Posterior vena cava (tissue), 2 donors: ENCODE measurements around the gene CALML3. TPM values are rescaled to one million over a fixed set of nuclear protein-coding genes. Genes with fewer than 3 reads are reported as not detected.
A peak's percentile ranks its signal among the peaks of the same experiment; 100 is the strongest.

Experiments used
- DNase-seq: peaks from one replicate; pipeline ENCODE4 v3.0.0-alpha.2; 2020; ENCODE audit warnings: low spot score
- intact Hi-C, 2 donors: fragments of 100-400 bp; cut with DNase I; formaldehyde crosslinking; loops; one replicate each; pipeline versions ENCODE4 v1.14.1 to v1.14.2; 2022 to 2023
- total RNA-seq, 2 donors: library from RNA; stranded (reverse); fragmentation: NEBNext Ultra II Directional; extraction: Animal tissue kit (Norgen Biotek cat#: 25700); gene quantifications; one replicate each; pipeline ENCODE4 v1.2.1, GENCODE V29; 2021
- donor health status: DM: yes; HTN: yes; CAD: no.
- donor health status: DM: yes; HTN: yes; CAD: no.

Gene CALML3
- total RNA-seq, 2 donors from 2014 or later, result not detected

DNA sequence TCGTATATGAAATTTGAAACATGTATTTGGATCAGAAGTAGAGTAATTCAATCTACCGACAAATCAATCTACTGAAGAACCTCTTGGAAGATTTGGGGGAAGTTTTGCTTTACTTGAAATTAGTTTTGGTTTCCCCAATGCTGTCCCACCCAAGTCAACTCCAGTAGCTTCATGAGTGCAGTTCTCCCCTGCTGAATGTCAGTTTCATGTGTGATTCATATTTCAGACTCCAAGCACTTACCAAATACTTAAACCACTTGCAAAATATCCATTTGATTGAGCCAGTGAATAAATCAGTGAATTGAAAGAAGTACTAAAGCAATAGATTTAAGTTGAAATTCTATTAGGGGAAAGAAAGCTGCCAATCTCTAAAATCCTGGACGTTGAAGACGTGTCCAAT is 34.7 kb upstream of the CALML3 start:
- intact Hi-C loops, result no loop called here
- no peak for DNase-seq

- intact Hi-C loops, result no loop called here
- DNase-seq, result peak; percentile 38
Measured at GRCh38 chr10:5490698-5491464, 33.9 kb upstream of the CALML3 start.

- intact Hi-C loops, result no loop called here
Measured at GRCh38 chr10:5491477-5491876, 33.3 kb upstream of the CALML3 start.

DNA sequence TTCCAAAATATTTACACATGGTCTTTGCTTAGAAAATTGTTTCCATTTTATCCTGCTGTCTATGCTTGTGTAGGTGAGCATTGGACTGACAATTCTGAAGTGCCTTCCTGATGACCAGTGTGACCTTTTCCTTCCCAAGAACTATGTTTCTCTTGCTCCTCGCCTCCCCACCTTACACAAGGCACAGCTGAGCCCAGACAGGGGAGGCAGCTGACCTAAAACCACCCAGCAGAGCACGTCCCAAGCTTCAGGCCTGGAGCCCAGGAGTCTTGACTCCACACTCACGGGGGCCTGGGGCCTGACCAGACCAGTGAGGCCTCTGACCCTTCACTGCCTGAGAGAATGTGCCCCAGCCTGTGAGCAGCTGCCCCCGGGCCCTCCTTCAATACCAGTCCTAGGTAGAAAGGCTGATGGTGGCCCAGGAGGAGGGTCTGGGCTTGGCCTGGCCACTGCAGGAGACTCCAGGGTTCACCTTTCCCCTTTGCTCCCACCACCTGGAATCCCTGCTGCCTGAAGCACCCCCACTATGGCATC is 32.4 kb upstream of the CALML3 start:
- DNase-seq, result peak; percentile 49
- intact Hi-C loops, result no loop called here

More at GRCh38 chr10:5491477-5491876, 33.3 kb upstream of the CALML3 start:
- DNase-seq, result peak; percentile 63

DNA sequence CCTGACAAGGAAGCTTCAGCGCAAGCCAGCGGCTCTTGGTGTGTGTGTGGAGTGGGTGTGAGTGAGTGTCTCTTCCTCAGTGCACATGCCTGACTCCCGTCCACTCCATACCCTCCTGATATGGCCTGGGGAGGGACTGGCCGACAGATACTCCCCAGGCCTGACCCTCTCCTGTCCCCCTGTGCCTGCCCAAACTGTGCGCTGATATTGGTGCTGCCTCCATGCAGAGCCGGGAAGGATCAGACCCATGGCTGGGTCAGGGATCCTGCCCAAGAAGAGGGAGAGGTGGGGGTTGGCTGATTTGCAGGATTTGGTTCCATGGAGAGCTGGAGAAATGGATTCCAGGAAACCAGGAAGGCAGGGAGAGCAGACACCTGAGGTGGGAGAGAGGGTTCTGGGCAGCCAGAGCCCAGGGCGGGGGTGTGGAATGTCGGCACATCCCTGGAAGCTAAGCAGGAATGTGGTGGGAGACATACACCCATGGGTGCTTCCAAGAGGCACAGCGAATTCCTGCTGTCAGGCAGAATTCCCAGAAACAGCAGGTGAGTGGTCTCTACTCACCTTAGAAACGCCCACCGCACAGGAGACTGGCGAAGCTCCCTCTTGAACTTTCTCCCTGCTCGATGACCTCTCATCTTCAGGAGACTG is 31.7 kb upstream of the CALML3 start:
- intact Hi-C loops, result no loop called here
- peak; percentile 51 for DNase-seq

GRCh38 chr10:5493691-5494090 is 31.1 kb upstream of the CALML3 start:
- peak; percentile 14 for DNase-seq
- intact Hi-C loops, result no loop called here

DNA sequence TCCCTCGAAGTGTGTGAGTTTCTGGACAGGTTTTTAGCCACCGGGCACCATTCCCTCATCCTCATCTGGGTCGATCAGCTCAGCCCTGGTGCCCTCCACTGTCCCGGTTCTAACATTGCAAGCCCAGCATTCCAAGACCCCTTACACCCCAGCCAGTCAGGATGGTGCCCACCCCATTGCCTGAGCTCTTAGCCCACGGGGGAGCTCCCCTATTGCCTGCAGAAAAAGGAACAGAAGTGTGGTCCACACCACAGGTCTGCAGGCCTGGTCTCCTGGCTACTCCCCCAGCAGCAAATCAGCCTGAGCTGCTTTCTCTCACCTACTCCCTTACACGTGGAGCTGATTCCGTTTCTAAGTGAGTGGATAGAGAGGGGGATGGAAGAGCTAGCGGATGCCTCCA is 30.1 kb upstream of the CALML3 start:
- peak; percentile 22 for DNase-seq

GRCh38 chr10:5496261-5497250 is 28.2 kb upstream of the CALML3 start:
- intact Hi-C loops, result no loop called here
- DNase-seq, result peak; percentile 69

More for the DNA sequence above, 30.1 kb upstream of the CALML3 start:
- intact Hi-C loops, result no loop called here

DNA sequence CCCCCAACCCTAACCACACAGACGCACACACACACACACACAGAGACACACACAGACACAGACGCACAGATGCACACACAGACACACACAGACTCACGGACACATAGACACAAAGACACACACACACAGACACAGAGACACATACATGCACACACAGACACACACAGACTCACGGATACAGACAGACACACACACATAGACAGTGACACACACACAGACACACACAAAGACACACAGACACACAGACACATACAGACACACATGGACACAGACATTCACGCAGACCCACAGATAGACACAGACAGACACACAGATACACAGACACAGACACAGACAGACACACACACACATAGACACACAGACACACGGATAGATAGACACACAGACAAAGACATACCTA is 27.5 kb upstream of the CALML3 start:
- no peak for DNase-seq
- intact Hi-C loops, result no loop called here

DNA sequence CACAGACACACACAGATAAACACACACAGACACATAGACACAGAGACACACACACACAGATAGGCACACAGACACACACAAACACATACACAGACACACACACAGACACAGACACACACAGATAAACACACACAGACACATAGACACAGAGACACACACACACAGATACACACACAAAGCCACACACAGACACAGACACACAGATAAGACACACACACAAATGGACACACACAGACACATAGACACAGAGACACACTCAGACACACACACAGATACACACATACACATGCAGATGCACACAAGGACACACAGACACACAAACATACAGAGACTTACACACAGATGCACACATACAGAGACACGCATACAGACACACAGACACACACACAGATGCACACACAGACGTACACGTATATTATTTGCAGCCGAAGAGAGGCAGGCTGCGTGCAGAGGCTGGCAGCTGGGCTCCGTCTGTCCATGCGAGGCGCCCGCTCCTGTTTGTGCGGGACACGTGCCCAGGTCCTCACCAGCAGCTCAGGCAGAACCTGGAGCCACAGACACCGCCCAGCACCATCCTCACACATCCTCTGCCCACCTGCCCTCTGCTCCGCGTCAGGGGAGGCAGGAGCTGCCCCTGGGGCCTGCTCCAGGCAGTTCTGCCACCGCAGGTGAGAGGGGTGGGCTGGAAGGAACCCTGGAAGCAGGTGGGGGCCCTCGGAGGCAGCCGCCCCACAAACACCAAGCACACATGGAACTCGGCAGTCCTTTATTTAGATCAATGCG is 26.6 kb upstream of the CALML3 start:
- intact Hi-C loops, result no loop called here
- peak; percentile 67 for DNase-seq

DNA sequence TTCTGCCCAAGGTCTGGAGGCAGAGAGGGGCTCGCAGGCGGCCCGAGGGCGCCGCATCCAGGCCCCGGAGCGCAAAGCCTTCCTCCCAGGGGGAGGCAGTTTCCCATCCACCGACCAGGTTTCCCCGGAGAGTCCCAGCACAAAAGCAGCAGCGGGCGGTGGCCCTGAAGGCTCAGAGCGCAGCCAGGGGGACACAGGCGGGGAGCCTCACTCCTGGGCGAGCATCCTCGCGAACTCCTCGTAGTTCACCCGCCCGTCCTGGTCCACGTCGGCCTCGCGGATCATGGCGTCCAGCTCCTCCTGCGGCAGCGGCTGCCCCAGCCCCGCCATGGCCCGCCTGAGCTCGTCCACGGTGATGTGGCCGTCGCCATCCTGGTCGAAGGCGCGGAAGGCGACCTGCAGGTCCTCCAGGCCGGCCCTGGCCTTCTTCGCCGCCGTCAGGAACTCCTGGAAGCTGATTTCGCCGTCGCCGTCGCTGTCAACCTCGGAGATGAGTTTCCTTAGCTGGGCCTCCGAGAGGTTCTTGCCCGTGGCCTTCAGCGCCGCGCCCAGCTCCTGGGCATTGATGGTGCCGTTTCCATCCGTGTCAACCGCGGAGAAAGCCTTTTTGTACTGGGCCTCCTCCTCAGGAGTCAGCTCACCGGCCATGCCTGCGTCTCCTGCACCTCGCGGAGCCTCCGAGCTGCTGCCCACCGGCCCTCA is 25.8 kb upstream of the CALML3 start:
- intact Hi-C loops, result no loop called here
- DNase-seq, result peak; percentile 79

- intact Hi-C loops, result no loop called here
- DNase-seq, result peak; percentile 38
Measured at GRCh38 chr10:5499493-5500140, 25.1 kb upstream of the CALML3 start, which contains the start of gene CALML5. CALML5 (minus strand) TSS chr10:5499570; CDS start chr10:5499438, 132 bp downstream.

DNA sequence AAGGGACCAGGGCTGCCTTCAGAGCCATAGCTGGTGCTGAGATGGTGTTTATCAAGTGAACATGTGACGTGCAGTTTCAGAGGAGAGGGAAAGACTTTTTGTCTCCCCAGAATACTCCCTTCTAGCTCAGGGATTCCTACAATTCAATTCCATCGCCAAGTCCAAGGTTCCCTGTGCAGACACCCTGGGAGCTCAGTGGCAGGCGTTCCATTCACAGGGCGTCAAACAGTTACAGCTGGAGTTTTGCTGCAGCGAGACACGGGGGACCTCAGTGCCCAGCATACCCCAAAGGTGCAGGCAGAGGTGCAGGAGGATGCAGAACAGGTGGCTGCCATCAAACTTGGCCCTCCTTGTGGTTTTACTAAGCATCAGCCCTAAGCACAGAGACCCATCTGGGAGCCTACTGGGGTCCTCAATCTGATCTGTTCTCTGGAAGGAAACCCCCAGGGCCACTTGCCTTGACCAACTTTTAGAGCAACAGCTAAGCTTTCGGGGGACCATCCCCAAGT is 24.5 kb upstream of the CALML3 start:
- intact Hi-C loops, result no loop called here
- DNase-seq, result peak; percentile 22

DNA sequence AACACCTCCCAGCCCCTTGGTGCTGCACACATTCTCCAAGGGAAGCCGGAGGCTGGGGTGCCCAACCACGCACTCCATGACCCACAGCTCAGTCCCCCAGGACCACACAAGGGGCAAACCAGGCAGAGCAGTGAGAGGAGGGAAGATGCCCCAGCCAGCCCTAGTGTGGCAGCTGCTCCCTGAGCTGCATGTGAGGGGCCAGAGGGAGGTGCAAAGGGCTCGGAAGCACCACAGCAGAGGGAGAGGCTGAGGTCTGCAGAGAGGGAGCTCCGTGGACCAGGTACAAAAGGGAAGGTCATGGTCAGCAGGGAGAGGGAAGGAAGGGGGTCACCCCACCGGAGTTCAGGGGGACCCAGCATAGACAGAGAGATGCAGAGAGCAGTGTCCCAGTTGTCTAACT is 23.9 kb upstream of the CALML3 start:
- DNase-seq, result peak; percentile 41
- intact Hi-C loops, result loop anchor here in 1 of 2 donors (1.0 kb wide), 1 partner anchor 44 kb away; no protein-coding TSS in a partner anchor

- peak; percentile 58 for DNase-seq
- intact Hi-C loops, result no loop called here
Measured at GRCh38 chr10:5502061-5502521, 22.7 kb upstream of the CALML3 start.

- DNase-seq, result peak; percentile 19
- intact Hi-C loops, result no loop called here
Measured at GRCh38 chr10:5502571-5503476, 21.9 kb upstream of the CALML3 start.
